K562 (cell line): Measurements from ENCODE around the gene TSG101. TPM values are rescaled to one million over a fixed set of nuclear protein-coding genes. Genes with fewer than 3 reads are reported as not detected.

Experiments
- ARID2 ChIP-seq: fragments of 450-650 bp; IDR thresholded peaks from 2 replicates; pipeline ENCODE4 v1.6.1; 2017; ENCODE audit warnings: antibody characterized with exemption, mild to moderate bottlenecking
- BMI1 ChIP-seq: fragments of 150-350 bp; IDR thresholded peaks from 2 replicates; pipeline ENCODE4 v1.6.1; 2014; ENCODE audit warnings: low read length
- CHD1 ChIP-seq: fragments of 200-600 bp; sonication (generic); IDR thresholded peaks from one replicate; pipeline ENCODE4 v1.6.1; 2012; ENCODE audit warnings: mild to moderate bottlenecking, moderate library complexity, low read length, inconsistent platforms
- CHD2 ChIP-seq: IDR thresholded peaks from 2 replicates; pipeline ENCODE4 v1.6.1; 2011; ENCODE audit warnings: low read depth, low read length
- CREB1 ChIP-seq, 2 experiments: sonication (generic) in 1 of 2; formaldehyde crosslinking in 1 of 2; IDR thresholded peaks; 2 replicates each; pipeline versions ENCODE4 v1.6.1 to v1.8.0; 2012 to 2022; ENCODE audit warnings: inconsistent platforms in 1 of 2, mild to moderate bottlenecking in 1 of 2, missing genetic modification reagents in 1 of 2, moderate library complexity in 1 of 2
- GATAD2A ChIP-seq: fragments of 450-650 bp; IDR thresholded peaks from 2 replicates; pipeline ENCODE4 v1.6.1; 2017
- KDM1A ChIP-seq, 2 experiments: fragments of 450-650 bp; IDR thresholded peaks; 2 replicates each; pipeline ENCODE4 v1.6.1; 2016; ENCODE audit warnings: mild to moderate bottlenecking in 2 of 2
- KLF1 ChIP-seq: fragments of 450-650 bp; IDR thresholded peaks from 2 replicates; pipeline ENCODE4 v1.6.1; 2016; ENCODE audit warnings: missing genetic modification characterization, missing compliant biosample characterization
- MED1 ChIP-seq: sonication (generic); formaldehyde crosslinking; IDR thresholded peaks from 2 replicates; pipeline ENCODE4 v1.8.1; 2023; ENCODE audit warnings: missing genetic modification reagents, borderline replicate concordance
- RFX7 ChIP-seq: fragments of 250-450 bp; sonication (Bioruptor Pico); IDR thresholded peaks from 2 replicates; pipeline ENCODE4 v1.5.1; 2021; ENCODE audit warnings: mild to moderate bottlenecking
- TARDBP ChIP-seq: fragments of 450-650 bp; IDR thresholded peaks from 2 replicates; pipeline ENCODE4 v1.6.1; 2016
- TBL1XR1 ChIP-seq, 2 experiments: IDR thresholded peaks; 2 replicates each; pipeline ENCODE4 v1.6.1; 2012; ENCODE audit warnings: improper control_type of control experiment in 2 of 2, low read length in 2 of 2, mild to moderate bottlenecking in 1 of 2
- ZNF766 ChIP-seq: fragments of 200-800 bp; sonication (Bioruptor generic); conservative IDR thresholded peaks from 2 replicates; pipeline ENCODE4 v1.6.1; 2016; ENCODE audit warnings: missing genetic modification characterization, missing compliant biosample characterization
- ZNF79 ChIP-seq: fragments of 250-450 bp; sonication (Bioruptor Pico); IDR thresholded peaks from 2 replicates; pipeline ENCODE4 v1.4.0; 2020; ENCODE audit warnings: low read depth, mild to moderate bottlenecking, moderate library complexity
- polyA plus RNA-seq, 8 experiments: library from polyadenylated mRNA; depleted of rRNA in 4 of 8; stranded (reverse) in 5 of 8; unstranded in 3 of 8; fragments of >200 nt; fragmentation: Nextera tagmentation in 2 of 8; fragmentation: Illumina TruSeq in 1 of 8; extraction: Ambion mirVana in 2 of 8; extraction: Trizol in 1 of 8; gene quantifications; 2 replicates each; pipeline versions ENCODE4 v1.2.1 to v1.2.3, GENCODE V29; 2011 to 2014; ENCODE audit warnings: inconsistent platforms in 1 of 8, missing spikeins in 1 of 8
- total RNA-seq, 7 experiments: library from RNA; depleted of rRNA in 6 of 7; stranded (reverse); fragments of >200 nt in 6 of 7; fragmentation: Illumina TruSeq in 2 of 7; extraction: Trizol in 2 of 7; gene quantifications; 2 replicates each; pipeline versions ENCODE4 v1.2.1 to v1.2.3, GENCODE V29; 2011 to 2021; ENCODE audit warnings: low replicate concordance in 1 of 7
- TF ChIP-seq, protein P1 (sequence below), 2 experiments: fragments of 450-650 bp; IDR thresholded peaks; 2 replicates each; pipeline ENCODE4 v1.6.1; 2016; ENCODE audit warnings: mild to moderate bottlenecking in 2 of 2, borderline replicate concordance in 1 of 2, low read depth in 1 of 2, moderate library complexity in 1 of 2
- TF ChIP-seq, protein P2 (sequence below): sonication (generic); formaldehyde crosslinking; IDR thresholded peaks from 2 replicates; pipeline ENCODE4 v1.8.0; 2022; ENCODE audit warnings: mild to moderate bottlenecking, missing genetic modification reagents
- TF ChIP-seq, protein P3 (sequence below): fragments of 250-450 bp; sonication (Bioruptor Pico); IDR thresholded peaks from 2 replicates; pipeline ENCODE4 v1.8.0; 2022; ENCODE audit warnings: moderate library complexity, mild to moderate bottlenecking, inconsistent platforms
- TF ChIP-seq, protein P4 (sequence below): fragments of 450-650 bp; IDR thresholded peaks from 2 replicates; pipeline ENCODE4 v1.6.1; 2016; ENCODE audit warnings: antibody characterized with exemption

The TSG101 gene
- total and polyA plus RNA-seq, 9 of the 15 experiments (the other 6 are each of a cell fraction or from before 2014, with no cell fraction given) = 24.6 to 141 (median 60.0) TPM

DNA sequence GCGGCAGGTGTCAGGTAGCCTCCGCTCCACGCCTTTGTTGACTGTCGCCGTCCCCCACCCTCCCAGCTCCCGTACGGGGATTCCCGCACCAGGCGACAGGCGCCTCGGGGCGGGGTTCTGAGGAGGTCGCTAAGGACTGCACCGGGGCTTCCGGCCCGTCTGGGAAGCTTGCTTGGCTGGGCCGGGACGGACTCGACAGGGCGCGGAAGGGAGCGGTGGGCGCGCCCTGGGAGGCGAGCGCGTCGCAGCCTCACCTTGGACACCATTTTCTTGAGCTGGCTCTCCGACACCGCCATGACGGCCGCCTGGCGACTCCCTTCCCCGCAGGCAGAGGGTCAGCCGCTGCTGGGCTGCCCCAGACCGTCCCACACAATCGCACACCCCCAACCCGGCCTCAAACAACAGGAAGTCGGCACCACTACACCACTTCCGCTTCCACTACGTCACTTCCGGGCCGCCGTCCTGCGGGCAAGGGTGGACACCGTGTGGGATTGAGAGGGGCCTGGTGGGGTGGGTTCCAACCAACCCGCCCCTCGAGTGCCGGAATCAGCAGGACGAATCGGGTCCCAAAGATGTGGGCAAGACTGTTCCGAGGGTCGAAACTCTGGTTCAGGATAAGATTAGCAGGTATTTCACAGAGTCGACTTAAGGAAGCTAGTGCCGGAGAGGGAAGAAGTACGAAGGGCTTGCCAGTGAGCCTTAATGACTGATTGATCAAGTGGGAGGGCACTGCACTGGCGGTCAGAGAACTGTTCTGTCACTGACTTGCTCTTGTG is at the start of gene TSG101 (continued):
- no peak for TF ChIP-seq RFX7
- TF ChIP-seq, protein P1, sequence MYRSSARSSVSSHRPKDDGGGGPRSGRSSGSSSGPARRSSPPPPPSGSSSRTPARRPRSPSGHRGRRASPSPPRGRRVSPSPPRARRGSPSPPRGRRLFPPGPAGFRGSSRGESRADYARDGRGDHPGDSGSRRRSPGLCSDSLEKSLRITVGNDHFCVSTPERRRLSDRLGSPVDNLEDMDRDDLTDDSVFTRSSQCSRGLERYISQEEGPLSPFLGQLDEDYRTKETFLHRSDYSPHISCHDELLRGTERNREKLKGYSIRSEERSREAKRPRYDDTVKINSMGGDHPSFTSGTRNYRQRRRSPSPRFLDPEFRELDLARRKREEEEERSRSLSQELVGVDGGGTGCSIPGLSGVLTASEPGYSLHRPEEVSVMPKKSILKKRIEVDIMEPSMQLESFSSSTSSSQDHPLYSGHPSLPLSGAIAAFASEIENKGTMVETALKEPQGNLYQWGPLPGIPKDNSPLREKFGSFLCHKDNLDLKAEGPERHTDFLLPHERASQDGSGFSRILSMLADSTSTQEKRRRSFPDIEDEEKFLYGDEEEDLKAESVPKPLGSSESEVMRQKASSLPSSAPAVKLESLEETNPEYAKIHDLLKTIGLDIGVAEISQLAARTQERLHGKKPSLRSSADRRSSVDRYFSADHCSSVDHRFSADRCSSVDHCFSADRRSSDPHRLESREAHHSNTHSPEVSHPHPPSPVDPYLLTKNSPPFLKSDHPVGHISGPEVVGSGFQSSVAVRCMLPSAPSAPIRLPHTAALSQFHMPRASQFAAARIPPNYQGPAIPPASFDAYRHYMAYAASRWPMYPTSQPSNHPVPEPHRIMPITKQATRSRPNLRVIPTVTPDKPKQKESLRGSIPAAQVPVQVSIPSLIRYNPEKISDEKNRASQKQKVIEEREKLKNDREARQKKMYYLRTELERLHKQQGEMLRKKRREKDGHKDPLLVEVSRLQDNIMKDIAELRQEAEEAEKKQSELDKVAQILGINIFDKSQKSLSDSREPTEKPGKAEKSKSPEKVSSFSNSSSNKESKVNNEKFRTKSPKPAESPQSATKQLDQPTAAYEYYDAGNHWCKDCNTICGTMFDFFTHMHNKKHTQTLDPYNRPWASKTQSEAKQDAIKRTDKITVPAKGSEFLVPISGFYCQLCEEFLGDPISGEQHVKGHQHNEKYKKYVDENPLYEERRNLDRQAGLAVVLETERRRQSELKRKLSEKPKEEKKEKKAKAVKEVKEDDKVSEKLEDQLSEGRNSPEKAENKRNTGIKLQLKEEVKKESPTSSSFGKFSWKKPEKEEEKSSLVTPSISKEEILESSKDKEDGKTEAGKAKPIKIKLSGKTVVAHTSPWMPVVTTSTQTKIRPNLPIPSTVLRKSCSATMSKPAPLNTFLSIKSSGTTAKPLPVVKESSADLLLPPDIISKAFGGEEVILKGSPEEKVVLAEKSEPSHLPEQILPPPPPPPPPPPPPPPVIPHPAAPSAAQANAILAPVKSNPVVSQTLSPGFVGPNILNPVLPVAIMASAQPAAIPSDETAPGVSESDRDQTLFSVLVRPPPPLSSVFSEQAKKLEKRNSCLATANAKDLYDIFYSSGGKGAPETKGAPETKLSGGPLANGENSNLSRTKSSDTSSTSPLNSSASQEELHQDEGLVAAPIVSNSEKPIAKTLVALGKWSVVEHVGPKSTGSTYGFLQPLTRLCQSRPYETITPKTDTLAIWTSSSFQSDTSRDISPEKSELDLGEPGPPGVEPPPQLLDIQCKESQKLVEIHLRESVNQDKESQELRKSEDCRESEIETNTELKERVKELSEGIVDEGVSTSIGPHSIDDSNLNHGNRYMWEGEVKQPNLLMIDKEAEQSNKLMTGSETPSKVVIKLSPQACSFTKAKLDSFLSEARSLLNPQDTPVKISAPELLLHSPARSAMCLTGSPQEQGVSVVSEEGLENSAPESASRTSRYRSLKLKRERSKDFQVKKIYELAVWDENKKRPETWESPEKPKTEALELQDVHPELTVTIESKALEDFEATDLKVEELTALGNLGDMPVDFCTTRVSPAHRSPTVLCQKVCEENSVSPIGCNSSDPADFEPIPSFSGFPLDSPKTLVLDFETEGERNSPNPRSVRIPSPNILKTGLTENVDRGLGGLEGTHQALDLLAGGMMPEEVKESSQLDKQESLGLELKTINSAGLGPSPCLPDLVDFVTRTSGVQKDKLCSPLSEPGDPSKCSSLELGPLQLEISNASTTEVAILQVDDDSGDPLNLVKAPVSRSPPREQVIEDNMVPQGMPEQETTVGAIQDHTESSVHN (IDR thresholded peaks at IDR 0.05; ENCODE audit: borderline replicate concordance in 1 of 2, low read depth in 1 of 2) = no peak
- no peak for TF ChIP-seq MED1 (CRISPR knock-in tag)
- TF ChIP-seq ARID2 = no peak
- TF ChIP-seq CHD2 = no peak
- no peak for TF ChIP-seq ZNF79 (CRISPR knock-in tag)
- TF ChIP-seq KLF1 (tag) = peak; percentile 89
- TF ChIP-seq, protein P2, sequence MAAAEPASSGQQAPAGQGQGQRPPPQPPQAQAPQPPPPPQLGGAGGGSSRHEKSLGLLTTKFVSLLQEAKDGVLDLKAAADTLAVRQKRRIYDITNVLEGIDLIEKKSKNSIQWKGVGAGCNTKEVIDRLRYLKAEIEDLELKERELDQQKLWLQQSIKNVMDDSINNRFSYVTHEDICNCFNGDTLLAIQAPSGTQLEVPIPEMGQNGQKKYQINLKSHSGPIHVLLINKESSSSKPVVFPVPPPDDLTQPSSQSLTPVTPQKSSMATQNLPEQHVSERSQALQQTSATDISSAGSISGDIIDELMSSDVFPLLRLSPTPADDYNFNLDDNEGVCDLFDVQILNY (CRISPR knock-in tag) = no peak
- no peak for TF ChIP-seq KDM1A (IDR thresholded peaks at IDR 0.05)
- TF ChIP-seq, protein P3, sequence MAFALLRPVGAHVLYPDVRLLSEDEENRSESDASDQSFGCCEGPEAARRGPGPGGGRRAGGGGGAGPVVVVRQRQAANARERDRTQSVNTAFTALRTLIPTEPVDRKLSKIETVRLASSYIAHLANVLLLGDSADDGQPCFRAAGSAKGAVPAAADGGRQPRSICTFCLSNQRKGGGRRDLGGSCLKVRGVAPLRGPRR = no peak
- TF ChIP-seq TARDBP = peak; percentile 24; the same call in 1 of the 2 replicates
- TF ChIP-seq TBL1XR1 (IDR thresholded peaks at IDR 0.05; ENCODE audit: low read length in 2 of 2) = peak in 1 of 2 experiments; percentile 65; a peak in 2 of 4 replicates
- TF ChIP-seq, protein P4, sequence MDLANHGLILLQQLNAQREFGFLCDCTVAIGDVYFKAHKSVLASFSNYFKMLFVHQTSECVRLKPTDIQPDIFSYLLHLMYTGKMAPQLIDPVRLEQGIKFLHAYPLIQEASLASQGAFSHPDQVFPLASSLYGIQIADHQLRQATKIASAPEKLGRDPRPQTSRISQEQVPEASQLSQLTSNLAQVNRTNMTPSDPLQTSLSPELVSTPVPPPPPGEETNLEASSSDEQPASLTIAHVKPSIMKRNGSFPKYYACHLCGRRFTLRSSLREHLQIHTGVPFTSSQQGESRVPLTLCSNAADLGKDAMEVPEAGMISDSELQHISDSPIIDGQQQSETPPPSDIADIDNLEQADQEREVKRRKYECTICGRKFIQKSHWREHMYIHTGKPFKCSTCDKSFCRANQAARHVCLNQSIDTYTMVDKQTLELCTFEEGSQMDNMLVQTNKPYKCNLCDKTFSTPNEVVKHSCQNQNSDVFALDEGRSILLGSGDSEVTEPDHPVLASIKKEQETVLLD = no peak
- peak; percentile 90 for TF ChIP-seq CREB1 (IDR thresholded peaks at IDR 0.05)
- TF ChIP-seq CREB1 (CRISPR knock-in tag; IDR thresholded peaks at IDR 0.05) = peak; percentile 95
- no peak for TF ChIP-seq CHD1
- no peak for TF ChIP-seq ZNF766 (CRISPR knock-in tag)
- no peak for TF ChIP-seq GATAD2A
- no peak for TF ChIP-seq BMI1
